Measurements from ENCODE around the gene CCL28.

The CCL28 gene

DNA sequence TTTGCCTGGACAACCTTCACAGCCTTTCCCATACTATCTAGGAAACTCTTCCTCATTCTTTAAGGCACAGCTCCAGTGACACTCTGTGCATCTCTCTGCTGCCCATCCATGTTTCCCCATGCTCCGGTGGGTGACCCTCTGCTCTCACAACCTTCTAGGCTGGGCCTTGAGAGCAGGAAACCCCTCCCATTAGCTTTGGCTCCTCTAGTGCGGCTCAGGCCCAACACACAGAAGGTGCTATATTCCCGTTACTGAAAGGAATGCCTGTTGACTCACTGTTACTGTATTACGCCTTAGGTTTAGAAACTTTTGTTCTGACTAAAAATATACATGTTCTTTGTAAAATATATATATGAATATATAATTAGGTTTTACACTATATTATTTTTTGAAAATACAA, 8.1 kb upstream of the CCL28 start:
- TF ChIP-seq, protein P1, sequence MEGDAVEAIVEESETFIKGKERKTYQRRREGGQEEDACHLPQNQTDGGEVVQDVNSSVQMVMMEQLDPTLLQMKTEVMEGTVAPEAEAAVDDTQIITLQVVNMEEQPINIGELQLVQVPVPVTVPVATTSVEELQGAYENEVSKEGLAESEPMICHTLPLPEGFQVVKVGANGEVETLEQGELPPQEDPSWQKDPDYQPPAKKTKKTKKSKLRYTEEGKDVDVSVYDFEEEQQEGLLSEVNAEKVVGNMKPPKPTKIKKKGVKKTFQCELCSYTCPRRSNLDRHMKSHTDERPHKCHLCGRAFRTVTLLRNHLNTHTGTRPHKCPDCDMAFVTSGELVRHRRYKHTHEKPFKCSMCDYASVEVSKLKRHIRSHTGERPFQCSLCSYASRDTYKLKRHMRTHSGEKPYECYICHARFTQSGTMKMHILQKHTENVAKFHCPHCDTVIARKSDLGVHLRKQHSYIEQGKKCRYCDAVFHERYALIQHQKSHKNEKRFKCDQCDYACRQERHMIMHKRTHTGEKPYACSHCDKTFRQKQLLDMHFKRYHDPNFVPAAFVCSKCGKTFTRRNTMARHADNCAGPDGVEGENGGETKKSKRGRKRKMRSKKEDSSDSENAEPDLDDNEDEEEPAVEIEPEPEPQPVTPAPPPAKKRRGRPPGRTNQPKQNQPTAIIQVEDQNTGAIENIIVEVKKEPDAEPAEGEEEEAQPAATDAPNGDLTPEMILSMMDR (IDR thresholded peaks at IDR 0.05; ENCODE audit: borderline replicate concordance, insufficient read depth, low read depth, low read length) = no peak
- H3K4me3 ChIP-seq (ENCODE audit: low read depth, low read length) = no peak overlapping the region

DNA sequence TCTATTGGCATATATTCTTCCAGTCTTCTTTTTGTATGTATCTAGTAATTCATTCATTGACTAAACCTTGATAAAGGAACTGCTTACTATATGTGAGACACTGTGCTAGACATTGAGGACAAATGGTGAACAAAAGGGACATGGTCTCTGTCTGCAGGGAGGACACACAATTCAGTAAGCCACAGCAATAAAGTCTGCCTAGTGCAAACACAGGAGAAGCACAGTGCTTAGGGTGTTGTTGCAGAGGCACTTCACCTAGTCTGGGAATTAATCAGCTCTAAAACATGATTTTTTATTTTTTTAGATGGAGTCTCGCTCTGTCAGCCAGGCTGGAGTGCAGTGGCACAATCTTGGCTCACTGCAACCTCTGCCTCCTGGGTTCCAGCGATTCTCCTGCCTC, 6.4 kb upstream of the CCL28 start:
- H3K4me3 ChIP-seq (ENCODE audit: low read depth, low read length) = no peak overlapping the region
- TF ChIP-seq, protein P1 (IDR thresholded peaks at IDR 0.05; ENCODE audit: borderline replicate concordance, insufficient read depth, low read depth, low read length) = no peak

DNA sequence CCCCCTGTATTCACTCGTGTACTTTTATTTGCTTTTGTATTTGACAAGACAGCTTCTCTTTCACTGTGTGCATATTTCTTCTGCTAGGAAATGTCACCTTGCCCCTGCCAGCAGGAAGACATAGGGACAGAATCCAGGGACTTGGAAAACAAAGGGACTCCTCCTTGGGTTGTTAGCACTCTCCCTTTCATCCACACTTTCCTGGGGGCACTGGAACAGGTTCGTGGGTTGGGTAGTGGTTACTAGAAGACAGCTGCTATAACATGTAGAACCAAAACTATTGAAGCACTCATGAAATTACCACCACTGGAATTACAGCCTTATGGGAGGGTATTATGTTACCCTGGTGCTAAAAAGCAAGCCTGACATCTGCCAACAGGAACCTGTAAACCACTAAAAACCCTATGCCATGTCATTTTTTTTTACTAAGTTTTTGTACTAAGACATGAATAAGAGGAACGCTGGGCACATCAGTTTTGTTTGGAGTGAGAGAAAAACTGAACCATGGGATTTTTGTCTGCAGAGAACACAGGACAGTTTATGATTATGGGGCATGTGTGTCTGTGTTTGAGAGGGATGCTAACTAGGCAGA, 4.7 kb upstream of the CCL28 start:
- H3K4me3 ChIP-seq (ENCODE audit: low read depth, low read length) = no peak overlapping the region
- TF ChIP-seq, protein P1 (IDR thresholded peaks at IDR 0.05; ENCODE audit: borderline replicate concordance, insufficient read depth, low read depth, low read length) = no peak

DNA sequence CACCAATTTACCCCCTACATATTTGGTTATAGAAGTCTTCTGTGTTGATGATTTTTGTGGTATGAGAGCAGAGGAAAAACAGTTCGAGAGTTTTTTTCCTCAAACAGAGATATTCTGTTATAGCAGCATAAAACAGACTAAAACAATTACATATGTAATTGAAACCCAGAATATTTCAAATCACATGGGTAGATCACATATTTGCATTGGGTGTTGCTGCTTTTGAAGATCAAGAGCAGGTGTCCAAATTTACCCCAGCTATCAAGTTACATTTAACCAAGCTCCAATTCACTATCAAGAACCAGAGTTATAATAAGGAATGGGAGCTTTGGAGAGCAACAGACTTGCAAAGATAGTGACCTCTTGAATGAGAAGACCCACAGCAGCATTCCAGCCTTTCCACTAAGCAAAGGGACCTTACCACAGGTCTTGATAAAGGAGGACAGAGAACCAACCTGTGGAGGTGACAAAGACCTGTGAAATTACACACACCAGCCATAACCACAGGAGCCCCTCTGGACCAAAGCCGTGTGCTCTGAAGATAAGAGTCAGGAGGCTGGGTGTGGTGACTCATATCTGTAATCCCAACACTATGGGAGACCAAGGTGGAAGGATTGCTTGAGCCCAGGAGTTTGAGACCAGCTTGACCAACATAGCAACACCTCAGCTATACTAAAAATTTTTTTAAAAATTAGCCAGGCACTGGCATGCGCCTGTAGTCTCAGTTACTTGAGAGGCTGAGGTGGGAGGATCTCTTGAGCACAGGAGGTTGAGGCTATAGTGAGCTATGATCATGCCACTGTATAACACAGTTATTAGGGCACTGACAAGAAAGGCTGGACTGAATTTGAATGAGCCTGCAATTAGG, 4.0 kb upstream of the CCL28 start:
- H3K4me3 ChIP-seq (ENCODE audit: low read depth, low read length) = no peak overlapping the region
- TF ChIP-seq, protein P1 (IDR thresholded peaks at IDR 0.05; ENCODE audit: borderline replicate concordance, insufficient read depth, low read depth, low read length) = no peak

DNA sequence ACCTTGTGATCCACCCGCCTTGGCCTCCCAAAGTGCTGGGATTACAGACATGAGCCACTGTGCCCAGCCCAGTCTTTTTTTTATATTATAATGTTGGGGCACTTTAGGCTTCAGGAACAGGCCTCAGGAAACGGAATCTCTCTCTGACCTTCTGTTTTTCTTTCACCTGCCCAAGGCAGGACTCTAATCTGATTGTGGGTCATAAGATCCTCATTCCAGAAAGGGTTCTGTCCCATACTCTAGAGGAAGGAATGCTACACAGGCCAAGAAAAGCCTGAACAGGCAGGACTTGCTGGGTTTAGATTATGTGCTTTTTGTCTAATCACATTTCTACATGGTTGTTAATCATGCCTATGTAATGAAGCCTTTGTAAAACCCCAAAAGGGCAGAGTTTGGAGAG, 1.8 kb upstream of the CCL28 start:
- TF ChIP-seq, protein P1 (IDR thresholded peaks at IDR 0.05; ENCODE audit: borderline replicate concordance, insufficient read depth, low read depth, low read length) = no peak
- no peak overlapping the region for H3K4me3 ChIP-seq (ENCODE audit: low read depth, low read length)

DNA sequence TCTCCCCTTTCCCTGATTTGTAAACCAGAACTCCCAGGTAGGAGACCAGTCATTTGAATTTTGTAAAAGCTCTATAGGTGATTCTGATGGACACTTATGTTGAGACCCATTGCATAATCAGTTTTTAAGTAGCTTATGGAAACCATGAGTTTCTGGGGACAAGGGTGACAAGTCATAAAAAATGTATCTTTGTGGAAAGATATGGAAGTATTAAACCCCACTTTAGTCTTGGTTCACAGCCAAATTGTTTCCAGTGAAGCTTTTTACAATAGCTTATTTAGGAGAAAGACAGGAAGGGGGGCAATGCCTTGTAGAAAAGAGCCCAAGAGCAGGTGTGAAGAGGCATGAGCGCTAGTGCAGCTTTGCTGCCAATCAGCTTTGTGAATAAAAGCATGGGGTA, 453 bp upstream of the CCL28 start:
- H3K4me3 ChIP-seq (ENCODE audit: low read depth, low read length) = no peak overlapping the region
- TF ChIP-seq, protein P1 (IDR thresholded peaks at IDR 0.05; ENCODE audit: borderline replicate concordance, insufficient read depth, low read depth, low read length) = no peak

DNA sequence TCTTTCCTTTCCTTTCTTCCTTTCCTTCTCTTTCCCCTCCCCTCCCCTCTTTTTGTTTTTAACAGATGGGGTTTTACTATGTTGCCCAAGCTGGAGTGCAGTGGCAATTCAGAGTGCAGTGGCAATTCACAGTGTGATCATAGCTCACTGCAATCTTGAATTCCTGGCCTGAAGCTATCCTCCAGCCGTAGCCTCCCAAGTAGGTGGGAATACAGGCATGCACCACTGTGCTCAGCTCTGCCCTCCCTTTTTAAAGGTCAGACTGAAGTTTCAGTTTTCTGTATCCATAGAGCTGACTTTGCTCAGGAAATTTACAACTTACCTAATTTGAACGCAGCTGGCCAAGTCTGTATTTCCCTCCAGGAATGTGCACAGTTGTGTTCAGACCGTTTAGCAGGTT, 696 bp downstream of the CCL28 start:
- H3K4me3 ChIP-seq (ENCODE audit: low read depth, low read length) = no peak overlapping the region
- TF ChIP-seq, protein P1 (IDR thresholded peaks at IDR 0.05; ENCODE audit: borderline replicate concordance, insufficient read depth, low read depth, low read length) = no peak
